ENCODE measurements around the gene TXNDC2. TPM values are rescaled to one million over a fixed set of nuclear protein-coding genes. Genes with fewer than 3 reads are reported as not detected.
A peak's percentile ranks its signal among the peaks of the same experiment; 100 is the strongest.

Gene TXNDC2
- total and polyA plus RNA-seq, 9 of the 15 experiments (the other 6 are each of a cell fraction or from before 2014, with no cell fraction given): 1.2 to 4.9 (median 2.3) TPM

DNA sequence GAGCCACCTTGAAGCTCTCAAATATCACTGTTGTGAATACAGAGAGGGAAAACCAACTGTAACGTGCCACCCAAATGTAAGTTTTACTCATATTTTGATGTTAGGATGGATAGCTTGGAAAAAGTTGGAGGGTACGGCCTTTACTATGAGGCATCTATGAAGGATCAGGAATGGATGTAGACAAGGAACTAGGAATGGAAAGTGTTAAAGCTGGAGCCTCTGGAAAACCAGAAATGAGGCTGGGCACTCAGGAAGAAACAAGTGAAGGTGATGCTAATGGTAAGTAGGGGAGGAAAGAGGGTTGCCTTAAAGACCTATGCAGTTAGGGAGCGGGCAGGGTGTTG is 204 bp downstream of the TXNDC2 start (continued):
- TF ChIP-seq, protein P1, sequence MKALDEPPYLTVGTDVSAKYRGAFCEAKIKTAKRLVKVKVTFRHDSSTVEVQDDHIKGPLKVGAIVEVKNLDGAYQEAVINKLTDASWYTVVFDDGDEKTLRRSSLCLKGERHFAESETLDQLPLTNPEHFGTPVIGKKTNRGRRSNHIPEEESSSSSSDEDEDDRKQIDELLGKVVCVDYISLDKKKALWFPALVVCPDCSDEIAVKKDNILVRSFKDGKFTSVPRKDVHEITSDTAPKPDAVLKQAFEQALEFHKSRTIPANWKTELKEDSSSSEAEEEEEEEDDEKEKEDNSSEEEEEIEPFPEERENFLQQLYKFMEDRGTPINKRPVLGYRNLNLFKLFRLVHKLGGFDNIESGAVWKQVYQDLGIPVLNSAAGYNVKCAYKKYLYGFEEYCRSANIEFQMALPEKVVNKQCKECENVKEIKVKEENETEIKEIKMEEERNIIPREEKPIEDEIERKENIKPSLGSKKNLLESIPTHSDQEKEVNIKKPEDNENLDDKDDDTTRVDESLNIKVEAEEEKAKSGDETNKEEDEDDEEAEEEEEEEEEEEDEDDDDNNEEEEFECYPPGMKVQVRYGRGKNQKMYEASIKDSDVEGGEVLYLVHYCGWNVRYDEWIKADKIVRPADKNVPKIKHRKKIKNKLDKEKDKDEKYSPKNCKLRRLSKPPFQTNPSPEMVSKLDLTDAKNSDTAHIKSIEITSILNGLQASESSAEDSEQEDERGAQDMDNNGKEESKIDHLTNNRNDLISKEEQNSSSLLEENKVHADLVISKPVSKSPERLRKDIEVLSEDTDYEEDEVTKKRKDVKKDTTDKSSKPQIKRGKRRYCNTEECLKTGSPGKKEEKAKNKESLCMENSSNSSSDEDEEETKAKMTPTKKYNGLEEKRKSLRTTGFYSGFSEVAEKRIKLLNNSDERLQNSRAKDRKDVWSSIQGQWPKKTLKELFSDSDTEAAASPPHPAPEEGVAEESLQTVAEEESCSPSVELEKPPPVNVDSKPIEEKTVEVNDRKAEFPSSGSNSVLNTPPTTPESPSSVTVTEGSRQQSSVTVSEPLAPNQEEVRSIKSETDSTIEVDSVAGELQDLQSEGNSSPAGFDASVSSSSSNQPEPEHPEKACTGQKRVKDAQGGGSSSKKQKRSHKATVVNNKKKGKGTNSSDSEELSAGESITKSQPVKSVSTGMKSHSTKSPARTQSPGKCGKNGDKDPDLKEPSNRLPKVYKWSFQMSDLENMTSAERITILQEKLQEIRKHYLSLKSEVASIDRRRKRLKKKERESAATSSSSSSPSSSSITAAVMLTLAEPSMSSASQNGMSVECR (CRISPR knock-in tag; IDR thresholded peaks at IDR 0.05): no peak
- no peak for TF ChIP-seq STAT5B (CRISPR knock-in tag; IDR thresholded peaks at IDR 0.05)
- TF ChIP-seq CREM (IDR thresholded peaks at IDR 0.05; ENCODE audit: low read depth): no peak
- TF ChIP-seq BRF1 (IDR thresholded peaks at IDR 0.05; ENCODE audit: borderline replicate concordance, extremely low read depth, insufficient read length): no peak
- TF ChIP-seq MEF2A (IDR thresholded peaks at IDR 0.05; ENCODE audit: control insufficient read depth, low read depth, low read length): no peak
- no peak for TF ChIP-seq HDAC8 (tag; IDR thresholded peaks at IDR 0.05)
- TF ChIP-seq MXI1 (IDR thresholded peaks at IDR 0.05; ENCODE audit: low read depth, low read length): no peak
- no peak for TF ChIP-seq JUND (IDR thresholded peaks at IDR 0.05; ENCODE audit: borderline replicate concordance, low read depth, low read length)
- 0 out of 3 replicates have a peak, but pooled peaks have one; percentile 2 for TF ChIP-seq JUND (tag; IDR thresholded peaks at IDR 0.05; ENCODE audit: borderline replicate concordance, low read depth, low read length)
- TF ChIP-seq ZNF589 (CRISPR knock-in tag; IDR thresholded peaks at IDR 0.05; ENCODE audit: low read depth): peak; percentile 43; the same call in 1 of the 2 replicates
- no peak for TF ChIP-seq COPS2 (conservative IDR thresholded peaks at IDR 0.05)
- TF ChIP-seq, protein P2, sequence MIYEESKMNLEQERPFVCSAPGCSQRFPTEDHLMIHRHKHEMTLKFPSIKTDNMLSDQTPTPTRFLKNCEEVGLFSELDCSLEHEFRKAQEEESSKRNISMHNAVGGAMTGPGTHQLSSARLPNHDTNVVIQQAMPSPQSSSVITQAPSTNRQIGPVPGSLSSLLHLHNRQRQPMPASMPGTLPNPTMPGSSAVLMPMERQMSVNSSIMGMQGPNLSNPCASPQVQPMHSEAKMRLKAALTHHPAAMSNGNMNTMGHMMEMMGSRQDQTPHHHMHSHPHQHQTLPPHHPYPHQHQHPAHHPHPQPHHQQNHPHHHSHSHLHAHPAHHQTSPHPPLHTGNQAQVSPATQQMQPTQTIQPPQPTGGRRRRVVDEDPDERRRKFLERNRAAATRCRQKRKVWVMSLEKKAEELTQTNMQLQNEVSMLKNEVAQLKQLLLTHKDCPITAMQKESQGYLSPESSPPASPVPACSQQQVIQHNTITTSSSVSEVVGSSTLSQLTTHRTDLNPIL (CRISPR knock-in tag; IDR thresholded peaks at IDR 0.05): no peak
- no peak for TF ChIP-seq ZNF764 (CRISPR knock-in tag; IDR thresholded peaks at IDR 0.05; ENCODE audit: low read depth)
- TF ChIP-seq ZNF785 (CRISPR knock-in tag; IDR thresholded peaks at IDR 0.05): no peak
- TF ChIP-seq, protein P3, sequence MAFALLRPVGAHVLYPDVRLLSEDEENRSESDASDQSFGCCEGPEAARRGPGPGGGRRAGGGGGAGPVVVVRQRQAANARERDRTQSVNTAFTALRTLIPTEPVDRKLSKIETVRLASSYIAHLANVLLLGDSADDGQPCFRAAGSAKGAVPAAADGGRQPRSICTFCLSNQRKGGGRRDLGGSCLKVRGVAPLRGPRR (CRISPR knock-in tag; IDR thresholded peaks at IDR 0.05): no peak
- 0 out of 2 replicates have a peak, but pooled peaks have one; percentile 6 for TF ChIP-seq EHMT2 (IDR thresholded peaks at IDR 0.05)
- TF ChIP-seq E2F3 (CRISPR knock-in tag; IDR thresholded peaks at IDR 0.05): no peak
- TF ChIP-seq DNMT1 (IDR thresholded peaks at IDR 0.05): no peak
- TF ChIP-seq TSC22D4 (tag; IDR thresholded peaks at IDR 0.05): no peak
- TF ChIP-seq, protein P4, sequence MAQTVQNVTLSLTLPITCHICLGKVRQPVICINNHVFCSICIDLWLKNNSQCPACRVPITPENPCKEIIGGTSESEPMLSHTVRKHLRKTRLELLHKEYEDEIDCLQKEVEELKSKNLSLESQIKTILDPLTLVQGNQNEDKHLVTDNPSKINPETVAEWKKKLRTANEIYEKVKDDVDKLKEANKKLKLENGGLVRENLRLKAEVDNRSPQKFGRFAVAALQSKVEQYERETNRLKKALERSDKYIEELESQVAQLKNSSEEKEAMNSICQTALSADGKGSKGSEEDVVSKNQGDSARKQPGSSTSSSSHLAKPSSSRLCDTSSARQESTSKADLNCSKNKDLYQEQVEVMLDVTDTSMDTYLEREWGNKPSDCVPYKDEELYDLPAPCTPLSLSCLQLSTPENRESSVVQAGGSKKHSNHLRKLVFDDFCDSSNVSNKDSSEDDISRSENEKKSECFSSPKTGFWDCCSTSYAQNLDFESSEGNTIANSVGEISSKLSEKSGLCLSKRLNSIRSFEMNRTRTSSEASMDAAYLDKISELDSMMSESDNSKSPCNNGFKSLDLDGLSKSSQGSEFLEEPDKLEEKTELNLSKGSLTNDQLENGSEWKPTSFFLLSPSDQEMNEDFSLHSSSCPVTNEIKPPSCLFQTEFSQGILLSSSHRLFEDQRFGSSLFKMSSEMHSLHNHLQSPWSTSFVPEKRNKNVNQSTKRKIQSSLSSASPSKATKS (CRISPR knock-in tag; IDR thresholded peaks at IDR 0.05): no peak
- no peak for TF ChIP-seq MYBL2 (IDR thresholded peaks at IDR 0.05; ENCODE audit: low read depth)
- no peak for TF ChIP-seq MYBL2 (CRISPR knock-in tag; IDR thresholded peaks at IDR 0.05; ENCODE audit: borderline replicate concordance)

Measured in K562 (cell line).